AG08396 (cell line): ENCODE measurements around the gene IFIT5.
"Not testable (repeated sequence)": the region's sequence is repeated elsewhere in the genome, so short reads cannot be mapped to it uniquely, and the experiment has no call there.

ENCODE experiments used
- DNase-seq: peaks from one replicate; pipeline ENCODE4 v3.0.0; 2012; ENCODE audit warnings: low spot score, mixed read lengths

The IFIT5 gene

GRCh38 chr10:89392974-89393373, 21.4 kb upstream of the IFIT5 start:
- peak; percentile 59 for DNase-seq

GRCh38 chr10:89393898-89394297, 20.5 kb upstream of the IFIT5 start:
- no peak for DNase-seq

GRCh38 chr10:89395141-89395540, 19.2 kb upstream of the IFIT5 start:
- DNase-seq: no peak

- no peak for DNase-seq
Measured at GRCh38 chr10:89398003-89398749, 16.2 kb upstream of the IFIT5 start.

- no peak for DNase-seq
Measured at GRCh38 chr10:89399956-89400355, 14.4 kb upstream of the IFIT5 start.

GRCh38 chr10:89403043-89403442, 11.3 kb upstream of the IFIT5 start:
- no peak for DNase-seq

GRCh38 chr10:89404104-89405047, 10.0 kb upstream of the IFIT5 start:
- DNase-seq: no peak

GRCh38 chr10:89406178-89406577, 8.2 kb upstream of the IFIT5 start:
- DNase-seq: not testable (repeated sequence)

- DNase-seq: not testable (repeated sequence)
Measured at GRCh38 chr10:89407792-89408191, 6.6 kb upstream of the IFIT5 start.

GRCh38 chr10:89409282-89409681, 5.1 kb upstream of the IFIT5 start:
- DNase-seq: not testable (repeated sequence)

- DNase-seq: not testable (repeated sequence)
Measured at GRCh38 chr10:89410551-89410950, 3.8 kb upstream of the IFIT5 start.

GRCh38 chr10:89411135-89411534, 3.2 kb upstream of the IFIT5 start:
- DNase-seq: not testable (repeated sequence)

- not testable (repeated sequence) for DNase-seq
Measured at GRCh38 chr10:89412276-89412675, 2.1 kb upstream of the IFIT5 start.

- DNase-seq: no peak
Measured at GRCh38 chr10:89413398-89413912, 913 bp upstream of the IFIT5 start.

- peak; percentile 64 for DNase-seq
Measured at GRCh38 chr10:89414879-89415821, 782 bp downstream of the IFIT5 start.

- DNase-seq: no peak
Measured at GRCh38 chr10:89416465-89416864, 2.1 kb downstream of the IFIT5 start.

GRCh38 chr10:89419548-89419947, 5.2 kb downstream of the IFIT5 start:
- no peak for DNase-seq

GRCh38 chr10:89421018-89421476, 6.7 kb downstream of the IFIT5 start:
- no peak for DNase-seq

- DNase-seq: no peak
Measured at GRCh38 chr10:89425000-89425399, 10.6 kb downstream of the IFIT5 start.

GRCh38 chr10:89426230-89426868, 12.0 kb downstream of the IFIT5 start:
- DNase-seq: peak; percentile 55

- peak; percentile 58 for DNase-seq
Measured at GRCh38 chr10:89427629-89428028, 13.3 kb downstream of the IFIT5 start.
